Retina (tissue), 1 donor: ENCODE data around the gene CDSN.
A peak's percentile ranks its signal among the peaks of the same experiment; 100 is the strongest.

Experiments used
- DNase-seq: peaks from one replicate; pipeline ENCODE4 v3.0.0-alpha.2; 2016

The CDSN gene

DNA sequence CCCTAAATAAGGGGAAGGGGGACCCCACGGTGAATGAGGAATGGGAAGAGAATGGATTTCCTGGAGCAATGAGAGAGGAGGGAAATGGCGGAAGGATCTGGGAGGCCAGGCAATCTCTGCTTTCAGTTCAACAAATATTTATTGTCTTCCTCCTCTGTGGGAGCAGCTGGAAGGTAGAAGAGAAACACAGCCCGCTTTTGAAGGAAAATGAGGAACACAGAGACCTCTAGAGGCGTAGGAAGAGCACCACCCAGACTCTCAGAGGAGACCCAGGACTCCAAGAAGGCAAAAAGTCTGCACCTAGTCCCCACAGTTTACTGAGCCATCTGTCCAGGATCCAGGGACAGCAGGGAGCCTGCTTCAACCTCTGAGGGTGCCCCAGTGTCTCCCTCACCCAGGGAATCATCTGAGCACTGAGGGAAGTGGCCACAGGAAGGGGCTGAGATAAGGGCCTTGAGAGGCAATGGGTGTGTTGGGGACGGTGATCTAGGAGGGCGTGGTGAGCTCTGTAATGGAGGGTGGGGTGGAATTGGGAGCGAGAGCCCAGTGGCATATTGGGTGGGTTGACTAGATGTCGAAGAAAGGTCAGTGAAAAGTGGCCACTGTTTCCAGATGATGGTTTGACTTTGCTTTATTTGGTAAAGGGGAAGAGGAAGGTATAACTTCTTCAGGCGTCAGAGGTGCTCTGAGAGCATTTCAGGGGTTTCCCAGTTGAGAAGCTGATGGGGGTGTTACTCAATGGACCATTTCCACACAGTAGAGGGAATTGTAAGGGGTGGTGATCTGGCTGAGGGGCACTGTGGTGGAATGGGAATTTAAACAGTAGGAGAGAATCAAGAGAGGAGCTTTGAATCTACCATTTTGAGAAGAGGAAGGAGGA, 5.0 kb downstream of the CDSN start:
- no peak for DNase-seq

DNA sequence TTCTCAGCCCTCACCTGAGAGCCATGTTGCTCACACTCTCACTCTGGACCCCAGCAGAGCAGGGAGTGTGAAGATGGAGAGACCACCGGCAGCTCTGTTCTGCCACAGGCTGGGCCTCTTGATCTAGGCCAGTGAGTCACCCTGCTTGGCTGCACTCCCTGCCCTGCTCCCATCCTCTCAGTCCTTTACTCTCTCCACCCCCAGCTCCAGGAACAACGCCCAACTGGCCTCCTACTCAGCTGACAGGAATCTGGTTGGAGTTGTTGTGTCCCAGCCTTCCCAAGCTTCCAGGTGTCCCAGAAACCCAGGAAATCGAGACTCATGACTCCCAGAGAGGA, 5.7 kb downstream of the CDSN start, which contains the start of gene PSORS1C1:
Gene PSORS1C1 (plus strand): TSS at position 260 of the 338 bp plus-strand sequence. CDS start 14,833 bp downstream, outside the sequence.
- no peak for DNase-seq

DNA sequence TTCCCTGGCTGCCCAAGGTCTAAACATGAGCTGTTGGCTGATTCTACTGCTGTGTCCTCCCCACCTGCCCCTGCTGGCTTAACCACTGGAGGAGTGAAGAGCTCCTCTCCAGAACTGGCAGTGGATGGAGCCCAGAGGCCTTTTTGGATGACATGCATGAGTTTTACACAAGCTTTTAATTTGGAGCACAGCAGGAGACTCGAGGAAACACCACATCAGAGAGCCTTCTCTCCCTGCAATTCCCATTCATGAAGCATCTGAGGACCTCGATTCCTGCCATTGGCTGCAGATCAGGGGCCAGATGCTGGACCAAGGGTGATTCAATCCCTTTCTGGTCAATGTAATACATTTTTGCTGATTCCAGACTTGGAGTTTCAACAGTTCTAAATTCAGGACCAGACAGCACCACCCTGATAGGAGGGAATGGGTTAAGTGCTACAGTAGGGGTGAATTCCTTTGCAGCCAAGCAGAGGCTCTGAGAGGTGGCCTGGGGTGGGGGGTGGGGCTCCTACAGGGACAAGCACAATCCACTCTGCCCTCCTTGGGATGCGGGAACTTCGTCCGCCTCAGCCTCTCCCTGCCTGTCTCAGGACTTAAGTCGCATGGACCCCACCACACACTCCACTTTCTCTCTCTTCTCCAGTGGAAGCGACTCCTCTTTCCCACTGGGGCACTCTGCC, 6.2 kb downstream of the CDSN start:
- no peak for DNase-seq

DNA sequence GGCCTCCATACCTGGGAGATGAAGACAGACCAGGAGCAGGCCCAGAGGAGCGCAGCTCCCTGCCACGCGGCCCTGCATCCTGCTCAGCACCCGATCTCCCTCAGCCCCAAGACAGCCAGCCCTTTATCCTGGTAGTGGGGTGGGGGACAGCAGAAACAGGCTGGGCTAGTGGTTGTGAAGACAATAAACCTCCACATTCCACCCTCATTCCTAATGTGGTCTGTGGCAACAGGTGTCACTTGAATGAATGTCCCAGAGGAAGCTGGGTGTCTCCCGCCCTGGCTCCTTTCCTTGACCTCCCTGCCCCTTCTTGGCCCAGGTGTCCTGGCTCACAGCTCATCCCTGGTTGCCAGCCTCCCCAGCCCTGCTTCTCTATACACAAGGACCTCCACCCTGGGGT, 7.8 kb downstream of the CDSN start, which contains the start of gene C6orf15:
Gene C6orf15 (minus strand): TSS at position 98 of the 400 bp plus-strand sequence. CDS start 20 bp downstream, at position 78.
- DNase-seq: no peak

DNA sequence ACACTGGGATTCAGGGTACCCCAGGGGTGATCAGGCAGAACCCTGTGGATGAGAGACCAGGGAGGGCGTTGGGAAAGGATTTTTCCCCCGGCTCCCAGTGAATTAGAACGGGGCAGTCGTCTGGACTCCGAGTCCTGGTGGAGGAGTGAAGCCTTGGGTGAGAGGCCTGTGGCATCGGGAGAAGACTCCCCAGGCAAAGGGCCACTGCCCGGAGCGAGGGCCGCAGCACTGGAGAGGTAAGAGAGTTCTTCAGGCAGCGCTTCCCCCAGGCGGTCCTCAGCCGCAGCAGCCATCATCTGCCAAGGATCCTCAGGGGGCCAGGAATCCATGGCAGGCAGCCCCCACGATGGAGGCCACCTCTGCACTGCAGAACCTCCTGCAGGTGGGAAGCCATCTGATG, 8.5 kb downstream of the CDSN start:
- DNase-seq: no peak

DNA sequence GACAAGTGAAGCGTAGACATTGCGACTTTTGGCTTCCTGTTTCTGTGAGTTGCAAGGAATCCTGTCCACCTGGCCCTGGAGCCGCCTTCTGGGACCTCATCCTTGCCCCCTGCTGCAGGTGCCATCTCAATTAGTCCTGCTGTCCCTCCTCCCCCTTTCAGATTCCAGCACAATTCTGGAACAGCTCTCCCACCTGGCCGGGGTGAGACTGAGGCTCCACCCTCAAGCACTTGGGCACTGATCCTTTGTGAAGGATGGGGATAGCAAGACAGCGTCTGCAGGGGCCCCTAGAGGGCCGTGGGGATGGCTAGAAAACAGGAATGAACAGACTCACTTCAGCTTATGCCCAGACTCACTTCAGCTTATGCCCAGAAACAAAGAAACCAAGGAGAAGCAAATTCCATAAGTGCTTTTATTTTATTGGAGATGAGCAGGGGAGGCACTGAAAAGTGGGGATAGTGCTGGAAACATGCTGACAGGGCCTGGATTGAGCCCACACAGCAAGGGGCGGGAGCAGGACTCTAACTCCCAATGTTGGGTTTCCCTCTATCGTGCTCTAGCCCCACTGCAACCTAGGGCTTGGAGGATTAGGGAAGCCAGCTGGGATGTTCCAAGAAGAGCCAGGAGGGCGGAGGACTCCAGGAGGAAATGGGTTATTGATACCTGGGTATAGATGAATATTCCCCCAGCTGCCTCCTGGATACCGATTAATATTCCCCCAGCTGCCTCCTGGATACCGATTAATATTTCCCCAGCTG, 9.2 kb downstream of the CDSN start:
- no peak for DNase-seq

DNA sequence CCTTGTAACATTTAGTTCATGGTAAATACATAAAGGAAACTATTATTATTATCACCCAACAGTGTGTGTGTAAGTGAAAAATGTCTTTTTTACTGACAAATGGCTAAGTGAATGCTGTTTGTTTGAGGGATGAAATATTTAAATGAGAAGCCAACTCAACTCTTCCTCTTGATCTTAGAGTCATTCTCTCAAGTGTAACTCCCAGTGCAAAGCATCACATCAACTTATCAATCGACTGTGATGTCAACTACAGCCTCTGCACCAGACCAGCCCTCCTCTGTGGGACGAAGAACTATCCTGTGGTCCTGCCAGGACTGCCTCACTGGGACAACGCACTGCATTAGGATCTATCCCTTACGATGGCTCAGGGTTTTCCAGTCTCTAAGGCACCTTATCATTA, 13.2 kb downstream of the CDSN start:
- DNase-seq: no peak

DNA sequence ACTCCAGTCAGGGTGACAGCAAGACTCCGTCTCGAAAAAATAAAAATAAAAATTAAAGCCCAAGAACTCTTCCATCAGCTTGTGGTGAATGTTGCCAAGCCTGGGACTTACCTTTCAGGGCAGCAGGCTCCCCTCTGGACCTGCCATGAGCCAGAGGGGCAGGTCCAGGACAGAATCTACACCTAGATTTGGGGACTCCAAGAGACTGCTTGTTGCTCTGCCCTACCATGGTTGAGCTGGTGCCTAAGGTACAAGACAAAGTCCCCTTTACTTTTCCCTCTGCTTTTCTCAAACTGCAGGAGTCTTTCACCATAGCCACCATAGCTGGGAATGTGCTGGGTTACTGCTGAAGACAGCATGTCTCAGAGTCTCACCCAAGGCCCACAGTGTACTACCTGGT, 17.1 kb downstream of the CDSN start:
- no peak for DNase-seq

DNA sequence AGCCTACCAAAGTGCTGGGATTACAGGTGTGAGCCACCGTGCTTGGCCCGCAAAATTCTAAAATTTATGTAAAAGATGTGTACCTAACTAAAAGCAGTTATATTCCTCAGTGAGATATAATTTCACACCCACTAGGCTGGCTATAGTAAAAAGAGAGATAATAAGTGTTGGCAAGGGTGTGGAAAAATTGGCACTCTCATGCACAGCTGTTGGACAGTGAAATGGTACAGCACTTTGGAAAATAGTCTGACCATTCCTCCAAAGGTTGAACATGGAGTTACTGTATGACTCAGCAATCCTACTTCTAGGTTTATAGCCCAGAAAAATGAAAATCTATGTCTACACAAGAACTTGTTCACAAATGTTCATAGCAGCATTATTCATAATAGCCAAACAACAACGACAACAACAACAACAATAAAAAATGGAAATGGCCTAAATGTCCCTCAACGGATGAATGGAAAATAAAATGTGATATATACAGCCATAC, 21.8 kb downstream of the CDSN start:
- no peak for DNase-seq

DNA sequence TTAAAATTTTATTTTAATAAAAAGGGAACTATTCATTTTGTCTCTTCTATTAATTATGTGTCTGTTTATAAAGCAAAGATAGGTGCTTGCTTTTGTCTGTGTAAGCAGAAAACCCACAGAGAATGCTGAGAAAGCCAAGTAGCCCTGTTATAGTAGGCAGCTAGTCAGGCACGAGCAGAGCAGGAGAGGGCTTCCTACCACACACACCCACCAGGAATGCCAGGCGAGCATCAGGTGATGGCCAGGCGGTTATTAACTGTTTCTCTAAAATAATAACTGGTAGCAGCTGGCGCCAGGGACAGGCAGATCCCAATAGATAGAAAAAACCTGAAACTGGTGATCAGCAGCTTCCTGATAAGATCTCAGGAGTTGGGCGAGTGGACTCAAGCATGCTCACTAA, 23.6 kb downstream of the CDSN start:
- DNase-seq: no peak

DNA sequence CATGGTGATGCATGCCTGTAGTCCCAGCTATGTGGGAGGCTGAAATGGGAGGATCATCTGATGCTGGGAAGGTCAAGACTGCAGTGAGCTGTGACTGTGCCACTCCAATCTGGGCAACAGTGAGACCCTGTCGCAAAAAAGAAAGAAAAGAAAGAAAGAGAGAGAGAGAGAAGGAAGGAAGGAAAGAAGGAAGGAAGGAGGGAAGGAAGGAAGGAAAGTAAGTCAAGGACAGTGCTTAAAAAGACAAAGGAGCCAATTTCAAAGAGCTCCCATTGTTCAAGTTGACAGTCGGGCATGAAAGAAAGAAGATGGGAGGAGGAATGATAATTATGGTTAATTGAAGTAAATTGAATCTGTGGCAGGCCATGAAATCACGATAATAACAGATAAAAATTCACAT, 24.0 kb downstream of the CDSN start:
- DNase-seq: no peak

DNA sequence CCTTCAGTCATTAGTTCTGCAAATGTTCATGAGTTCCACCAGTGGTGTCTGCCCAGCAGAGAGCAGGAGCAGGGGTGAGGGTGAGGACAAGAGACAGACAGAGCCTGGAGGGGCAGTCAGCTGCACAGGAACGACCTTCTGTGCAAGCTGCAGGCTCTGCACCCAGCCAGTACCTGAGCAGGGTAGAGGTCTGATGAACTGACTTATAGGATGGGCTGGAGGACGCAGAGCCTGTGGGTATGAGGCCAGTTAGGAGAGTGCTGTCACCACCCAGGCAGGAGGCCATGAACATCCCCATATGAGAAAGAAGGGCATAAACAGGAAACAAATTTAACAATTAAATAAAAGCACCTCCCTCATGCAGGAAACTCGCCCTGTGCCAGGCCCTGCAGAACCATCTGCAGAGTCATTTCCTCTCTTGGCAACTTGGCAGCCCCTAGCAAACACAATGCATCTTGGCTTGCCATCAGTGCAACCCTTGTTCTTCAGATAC, 25.8 kb downstream of the CDSN start:
- no peak for DNase-seq

DNA sequence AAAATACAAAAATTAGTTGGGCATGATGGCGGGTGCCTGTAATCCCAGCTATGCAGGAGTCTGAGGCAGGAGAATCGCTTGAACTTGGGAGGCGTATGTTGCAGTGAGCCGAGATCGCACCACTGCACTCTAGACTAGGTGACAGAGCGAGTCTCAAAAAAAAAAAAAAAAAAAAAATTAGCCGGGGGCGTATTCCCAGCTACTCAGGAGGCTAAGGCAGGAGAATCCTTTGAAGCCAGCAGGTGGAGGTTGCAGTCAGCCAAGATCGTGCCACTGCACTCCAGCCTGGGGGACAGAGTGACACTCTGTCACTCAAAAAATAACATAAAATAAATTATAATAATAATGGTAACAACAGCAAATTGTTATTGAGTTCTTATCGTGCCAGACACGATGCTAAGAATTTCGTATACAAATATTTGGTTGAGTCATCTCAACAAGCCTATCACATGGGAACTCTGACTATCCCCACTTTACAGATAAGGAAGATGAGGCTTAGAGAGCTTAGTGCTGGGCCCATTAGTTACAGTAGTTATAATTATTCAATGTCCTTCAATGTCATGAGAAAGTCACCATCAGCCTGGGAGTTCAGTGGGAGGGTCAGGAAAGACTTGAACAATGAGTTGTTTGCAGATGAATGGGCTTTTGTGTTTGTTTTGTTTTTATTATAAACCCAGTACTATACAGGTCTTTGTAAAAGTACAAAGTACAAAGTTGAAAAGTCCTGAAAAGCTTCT, 27.3 kb downstream of the CDSN start:
- DNase-seq: no peak

DNA sequence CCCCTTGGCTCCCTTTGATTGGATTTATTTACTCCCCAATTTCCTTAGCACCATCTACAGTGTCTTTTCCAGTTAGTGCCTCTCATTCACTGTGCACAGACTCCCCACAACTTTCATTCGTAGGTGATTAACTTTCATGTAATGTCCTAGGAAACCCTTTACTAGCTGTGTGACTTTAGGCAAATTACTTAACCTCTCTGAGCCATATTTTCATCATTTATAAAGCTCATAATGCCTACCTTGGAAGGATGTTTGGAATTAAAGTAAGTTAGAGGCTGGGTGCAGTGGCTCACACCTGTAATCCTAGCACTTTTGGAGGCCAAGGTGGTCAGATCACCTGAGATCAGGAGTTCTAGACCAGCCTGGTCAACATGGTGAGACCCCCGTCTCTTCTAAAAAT, 28.0 kb downstream of the CDSN start:
- no peak for DNase-seq

DNA sequence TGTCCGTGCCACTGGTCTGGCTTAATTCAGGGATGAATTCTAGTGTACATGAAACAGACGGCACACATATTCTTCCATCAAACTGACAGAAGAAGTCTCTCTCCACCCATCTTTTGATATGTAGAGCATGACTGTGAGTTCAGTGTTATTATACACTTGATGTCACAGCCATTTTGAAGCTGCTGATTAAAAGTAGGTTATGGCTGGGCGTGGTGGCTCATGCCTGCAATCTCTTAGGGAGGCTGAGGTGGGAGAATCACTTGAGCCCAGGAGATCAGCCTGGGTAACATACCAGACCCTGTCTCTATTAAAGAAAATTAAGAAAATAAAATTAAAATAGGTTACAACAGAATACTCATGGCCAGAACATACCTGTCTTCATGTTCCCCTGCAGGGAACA, 28.6 kb downstream of the CDSN start:
- DNase-seq: no peak

DNA sequence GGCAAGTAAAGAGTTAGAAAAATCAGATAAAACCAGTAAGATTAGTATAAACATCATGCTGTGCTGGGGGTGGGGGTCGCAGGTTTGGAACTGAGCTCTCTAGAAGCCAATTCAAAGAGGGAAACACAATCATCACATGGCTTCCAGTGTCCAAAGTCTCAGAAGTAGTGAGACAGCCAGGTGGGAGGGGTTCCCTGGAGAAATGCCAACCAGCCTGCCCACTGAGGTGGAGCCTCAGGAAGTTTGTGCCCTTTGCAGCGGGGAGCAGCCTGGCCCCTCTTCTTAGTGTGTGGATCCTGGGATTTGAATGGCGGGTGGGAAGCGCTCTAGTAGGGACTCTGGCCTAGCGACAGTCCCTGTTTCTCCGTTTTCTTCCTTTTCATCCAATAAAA, 29.3 kb downstream of the CDSN start:
- DNase-seq: no peak

DNA sequence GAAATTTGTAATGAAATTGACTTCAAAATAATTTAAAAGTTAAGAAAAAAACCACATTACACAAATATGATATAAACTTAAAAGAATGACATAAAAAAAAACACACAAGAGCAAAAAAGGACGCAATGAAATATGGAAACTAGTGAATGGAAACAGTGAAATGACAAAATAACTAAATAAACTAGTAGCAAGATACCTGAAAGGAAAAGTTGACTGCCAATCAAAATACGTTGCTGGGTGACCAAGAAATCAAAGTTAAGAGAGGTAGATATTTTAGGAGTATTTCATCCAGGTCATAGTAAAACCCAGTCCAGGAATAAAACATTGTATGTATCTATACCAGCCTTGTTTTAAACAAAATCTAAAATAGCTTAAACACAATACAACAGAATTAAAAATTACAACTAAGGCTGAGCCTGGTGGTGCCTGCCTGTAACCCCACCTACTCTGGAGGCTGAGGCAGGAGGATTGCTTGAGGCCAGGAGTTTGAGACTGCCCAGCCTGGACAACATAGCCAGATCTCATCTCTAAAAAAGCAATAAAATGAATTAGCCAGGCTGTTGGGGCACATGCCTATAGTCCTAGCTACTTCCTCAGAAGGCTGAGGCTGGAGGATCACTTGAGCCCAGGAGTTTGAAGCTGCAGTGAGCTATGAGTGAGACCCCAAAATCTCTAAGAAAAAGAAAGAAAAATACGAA, 29.8 kb downstream of the CDSN start:
- DNase-seq: no peak

DNA sequence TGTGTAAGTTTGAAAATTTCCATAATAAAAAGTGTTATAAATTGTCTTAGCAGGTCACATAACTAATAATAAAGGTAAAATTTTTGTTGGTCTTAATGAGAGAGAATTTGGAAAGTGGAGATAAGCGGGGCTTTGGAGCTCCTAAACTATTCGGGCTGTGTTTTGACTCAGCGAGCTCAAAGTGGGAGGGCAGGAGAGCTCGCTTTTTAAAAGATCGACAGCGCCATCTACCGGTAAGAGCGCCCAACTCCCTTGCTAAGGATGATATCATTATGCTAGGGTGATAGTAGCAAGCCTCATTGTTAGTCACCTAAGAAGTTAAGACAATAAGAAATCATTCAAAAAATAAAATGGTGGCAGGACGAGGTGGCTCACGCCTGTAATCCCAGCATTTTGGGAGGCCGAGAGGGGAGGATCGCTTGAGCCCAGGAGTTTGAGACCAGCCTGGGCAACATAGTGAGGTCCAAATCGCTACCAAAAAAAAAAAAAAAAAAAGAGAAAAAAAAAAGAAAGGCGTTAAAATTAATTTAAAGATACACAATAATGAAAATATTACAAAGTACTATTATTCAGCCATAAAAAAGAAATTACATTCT, 32.7 kb downstream of the CDSN start:
- peak; percentile 81 for DNase-seq

DNA sequence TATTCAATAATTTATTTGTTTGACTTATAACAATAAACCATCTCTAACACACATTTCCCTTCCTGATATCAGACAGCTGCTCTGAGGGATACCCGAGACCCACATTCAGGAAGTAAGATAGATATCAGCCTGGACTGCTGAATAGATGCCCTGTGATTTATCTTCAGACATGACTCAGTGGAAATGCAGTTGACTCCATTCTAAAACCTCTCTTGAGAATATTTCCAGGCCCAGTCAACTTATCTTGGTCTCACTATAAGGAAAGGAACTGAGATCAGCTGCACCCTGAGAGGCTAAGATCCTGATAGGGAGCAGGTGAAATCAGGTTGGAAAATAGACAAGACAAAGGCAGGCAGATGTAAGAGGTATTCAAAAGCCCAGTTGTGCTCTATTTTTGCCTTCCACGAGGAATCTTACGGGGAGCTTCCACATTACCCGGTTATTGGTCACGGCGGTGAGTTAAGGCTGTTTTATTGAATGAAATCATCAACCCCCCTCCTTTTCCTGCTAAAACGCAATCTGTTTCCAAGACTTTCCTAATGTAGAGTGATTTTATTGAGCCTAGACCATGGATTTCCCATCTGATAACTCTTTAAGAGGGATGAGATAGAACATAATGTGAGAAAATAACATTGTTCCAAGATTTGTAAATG, 33.3 kb downstream of the CDSN start:
- no peak for DNase-seq

DNA sequence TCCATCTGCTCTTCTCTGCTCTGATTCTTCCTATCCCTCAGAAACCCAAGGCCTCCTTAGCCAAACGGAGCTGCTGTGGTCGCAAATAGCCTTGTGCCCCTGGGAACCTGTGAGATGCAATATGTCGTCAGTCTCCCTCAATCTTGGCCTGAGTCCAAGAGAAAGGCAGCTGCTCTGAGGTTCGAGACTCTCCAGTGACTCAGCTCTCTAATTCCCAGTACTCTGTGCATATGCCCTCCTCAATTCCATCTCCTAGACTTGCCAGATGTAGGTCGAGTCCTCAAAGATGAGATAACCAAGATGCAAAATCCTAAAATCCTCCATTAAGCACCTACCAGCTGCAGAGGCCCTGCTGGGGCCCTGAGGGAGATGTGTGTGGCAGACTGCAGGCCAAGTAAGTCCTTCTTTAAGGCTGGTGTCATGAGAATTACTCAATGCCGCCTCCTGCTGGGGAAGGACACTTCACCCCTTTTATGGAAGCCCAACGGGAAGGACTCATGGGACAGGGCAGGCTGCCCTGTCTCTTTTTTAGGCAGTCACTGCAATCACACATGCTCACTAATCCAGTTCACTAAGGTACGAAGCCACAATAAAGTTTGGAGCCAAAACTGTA, 36.4 kb downstream of the CDSN start:
- DNase-seq: no peak
